ENCODE data around the gene SLC31A1.
A peak's percentile ranks its signal among the peaks of the same experiment; 100 is the strongest.

Gene SLC31A1

GRCh38 chr9:113274474-113275156 lies 53.3 kb downstream of the SLC31A1 start:
- TF ChIP-seq CTCF (IDR thresholded peaks at IDR 0.05; ENCODE audit: insufficient read depth, low read length, missing control alignments) = peak; percentile 56
- DNase-seq (ENCODE audit: low read depth, low spot score) = no peak
- ChIA-PET CTCF (interaction anchor here (0.6 to 7.0 kb wide), 34 partner anchors 7 to 386 kb away, joined by 3 to 83 read pairs (median 5); partner anchors contain the start of genes ALAD, C9orf43, FKBP15 and HDHD3), POLR2A (interaction anchor here (0.6 to 1.8 kb wide), 4 partner anchors 53 to 136 kb away, joined by 3 to 14 read pairs (median 9); partner anchors contain the start of genes ALAD, C9orf43, FKBP15 and POLE3)
- peak overlapping the region; percentile 97 for H3K4me3 ChIP-seq (ENCODE audit: low read depth, low read length)

GRCh38 chr9:113275157-113276131 lies 54.1 kb downstream of the SLC31A1 start, which contains the start of the genes CDC26 and PRPF4:
TSS of gene CDC26 (minus strand) at chr9:113275572. CDS start at chr9:113272507, 3,065 bp downstream.
TSS of gene PRPF4 (plus strand) at chr9:113275658. CDS start at chr9:113275744, 86 bp downstream.
- DNase-seq (ENCODE audit: low read depth, low spot score) = peak; percentile 94
- H3K4me3 ChIP-seq (ENCODE audit: low read depth, low read length) = peak within 1 kb of the TSS; percentile 97
- CTCF ChIA-PET = interaction anchor here (0.6 to 7.0 kb wide), 29 partner anchors 10 to 385 kb away, joined by 3 to 83 read pairs (median 6); partner anchors contain the start of genes ALAD, C9orf43, FKBP15 and HDHD3
- no peak for TF ChIP-seq CTCF (IDR thresholded peaks at IDR 0.05; ENCODE audit: insufficient read depth, low read length, missing control alignments)
- POLR2A ChIA-PET = interaction anchor here (0.6 to 1.8 kb wide), 4 partner anchors 54 to 135 kb away, joined by 3 to 14 read pairs (median 9); partner anchors contain the start of genes ALAD, C9orf43, FKBP15 and POLE3

GRCh38 chr9:113278840-113279239 lies 57.5 kb downstream of the SLC31A1 start:
- H3K4me3 ChIP-seq (ENCODE audit: low read depth, low read length) = no peak overlapping the region
- ChIA-PET POLR2A (no interaction called here), CTCF (no interaction called here)
- no peak for TF ChIP-seq CTCF (IDR thresholded peaks at IDR 0.05; ENCODE audit: insufficient read depth, low read length, missing control alignments)
- DNase-seq (ENCODE audit: low read depth, low spot score) = no peak

- H3K4me3 ChIP-seq (ENCODE audit: low read depth, low read length) = no peak overlapping the region
- no peak for TF ChIP-seq CTCF (IDR thresholded peaks at IDR 0.05; ENCODE audit: insufficient read depth, low read length, missing control alignments)
- ChIA-PET POLR2A (no interaction called here), CTCF (interaction anchor here (0.9 to 1.1 kb wide), 2 partner anchors 8 to 120 kb away, joined by 3 to 5 read pairs; partner anchors contain the start of gene ALAD)
- DNase-seq (ENCODE audit: low read depth, low spot score) = no peak
Observed at GRCh38 chr9:113281356-113281755, 60.0 kb downstream of the SLC31A1 start.

GRCh38 chr9:113289091-113289490 lies 67.7 kb downstream of the SLC31A1 start:
- DNase-seq (ENCODE audit: low read depth, low spot score) = no peak
- H3K4me3 ChIP-seq (ENCODE audit: low read depth, low read length) = no peak overlapping the region
- no peak for TF ChIP-seq CTCF (IDR thresholded peaks at IDR 0.05; ENCODE audit: insufficient read depth, low read length, missing control alignments)
- CTCF ChIA-PET = no interaction called here
- POLR2A ChIA-PET = no interaction called here

All from AG04449 (cell line).